Smooth muscle cell (in vitro differentiated cells): Measurements from ENCODE around the gene JKAMP. TPM values are rescaled to one million over a fixed set of nuclear protein-coding genes. Genes with fewer than 3 reads are reported as not detected.
A peak's percentile ranks its signal among the peaks of the same experiment; 100 is the strongest.

Source experiments
- DNase-seq: peaks from one replicate; lab custom pipeline; 2025; ENCODE audit not compliant: unreplicated experiment; lab: John Stamatoyannopoulos, UW
- H2AFZ ChIP-seq: fragments of 200-600 bp; sonication (generic); 2 replicates; pipeline ENCODE4 v1.6.0; 2016; ENCODE audit warnings: antibody characterized with exemption, low read depth, mild to moderate bottlenecking
- H3F3A ChIP-seq: fragments of 200-600 bp; sonication (generic); 2 replicates; pipeline ENCODE4 v1.6.0; 2017; ENCODE audit warnings: antibody characterized with exemption, low read depth
- H3K27ac ChIP-seq: fragments of 200-600 bp; sonication (generic); 2 replicates; pipeline ENCODE4 v1.5.1; 2016; ENCODE audit warnings: low read depth, mild to moderate bottlenecking
- H3K27me3 ChIP-seq: fragments of 200-600 bp; sonication (generic); 2 replicates; pipeline ENCODE4 v1.6.1; 2016; ENCODE audit warnings: low read depth, mild to moderate bottlenecking
- H3K36me3 ChIP-seq: fragments of 200-600 bp; sonication (generic); 2 replicates; pipeline ENCODE4 v1.5.1; 2016; ENCODE audit warnings: low read depth
- H3K4me1 ChIP-seq: fragments of 200-600 bp; sonication (generic); 2 replicates; pipeline ENCODE4 v1.5.1; 2016; ENCODE audit warnings: low read depth
- H3K4me2 ChIP-seq: fragments of 200-600 bp; sonication (generic); 2 replicates; pipeline ENCODE4 v1.6.0; 2016; ENCODE audit warnings: mild to moderate bottlenecking
- H3K4me3 ChIP-seq: fragments of 200-600 bp; sonication (generic); 2 replicates; pipeline ENCODE4 v1.5.1; 2016; ENCODE audit warnings: mild to moderate bottlenecking
- H3K79me2 ChIP-seq: fragments of 200-600 bp; sonication (generic); 2 replicates; pipeline ENCODE4 v1.6.0; 2016; ENCODE audit warnings: low read depth, mild to moderate bottlenecking
- H3K9ac ChIP-seq: fragments of 200-600 bp; sonication (generic); 2 replicates; pipeline ENCODE4 v1.6.0; 2016; ENCODE audit warnings: low read depth
- H3K9me3 ChIP-seq: fragments of 200-600 bp; sonication (generic); replicated peaks from 2 replicates; pipeline ENCODE4 v1.5.1; 2016; ENCODE audit warnings: low read depth
- H4K20me1 ChIP-seq: fragments of 200-600 bp; sonication (generic); 2 replicates; pipeline ENCODE4 v1.6.0; 2016; ENCODE audit warnings: low read depth
- WGBS: methylation state at CpG from one replicate; pipeline ENCODE4 v1.1.7; 2016; ENCODE audit warnings: low lambda C conversion rate; 5-methylcytosine and 5-hydroxymethylcytosine counted together
- polyA plus RNA-seq: library from polyadenylated mRNA; unstranded; fragments of >200 nt; fragmentation: Nextera tagmentation; extraction: Ambion mirVana; gene quantifications from 2 replicates; pipeline ENCODE4 v1.2.1, GENCODE V29; 2016
- total RNA-seq: library from RNA; depleted of rRNA; stranded (reverse); fragments of >200 nt; gene quantifications from 2 replicates; pipeline ENCODE4 v1.2.3, GENCODE V29; 2014
- TF ChIP-seq, protein P1 (sequence below): fragments of 200-600 bp; sonication (generic); IDR thresholded peaks from 2 replicates; pipeline ENCODE4 v1.5.1; 2017; ENCODE audit warnings: borderline replicate concordance, mild to moderate bottlenecking, antibody characterized with exemption; ENCODE audit not compliant: insufficient read depth, poor library complexity, severe bottlenecking

JKAMP gene
- total and polyA plus RNA-seq, 2 experiments from 2014 or later: 81.2 to 147 TPM

DNA sequence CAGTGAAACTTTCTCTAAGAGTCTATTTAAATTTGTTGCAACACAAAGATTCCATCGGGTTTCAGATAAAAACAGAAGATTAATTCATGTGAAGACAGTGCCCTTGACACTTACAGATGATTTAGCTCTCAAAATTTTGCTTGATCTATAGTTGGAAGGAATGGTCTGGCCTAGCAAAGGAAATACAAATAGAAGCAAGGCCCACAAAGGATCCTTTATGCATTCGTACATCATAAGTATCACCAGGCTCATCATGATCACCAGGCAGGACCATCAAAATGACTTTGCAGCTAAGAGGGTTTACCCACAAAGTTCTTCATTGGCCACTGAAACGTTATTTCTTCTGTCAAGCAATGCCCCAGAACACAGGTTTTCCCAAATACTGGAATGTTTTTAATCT, 24.8 kb downstream of the JKAMP start:
- Histone ChIP-seq H3K36me3 (no peaks in the 10 kb centered on the region), H3K9ac (no peak overlapping the region), H4K20me1 (peaks cover 4% of the 10 kb centered on the region), H3K27me3 (no peaks in the 10 kb centered on the region), H3K9me3 (no peaks in the 10 kb centered on the region), H2AFZ (no peak overlapping the region), H3K27ac (no peak overlapping the region), H3K4me3 (no peak overlapping the region), H3K79me2 (no peaks in the 10 kb centered on the region), H3K4me1 (peaks cover 7% of the 10 kb centered on the region), H3K4me2 (no peak overlapping the region), H3F3A (peaks cover 13% of the 10 kb centered on the region)
- TF ChIP-seq, protein P1, sequence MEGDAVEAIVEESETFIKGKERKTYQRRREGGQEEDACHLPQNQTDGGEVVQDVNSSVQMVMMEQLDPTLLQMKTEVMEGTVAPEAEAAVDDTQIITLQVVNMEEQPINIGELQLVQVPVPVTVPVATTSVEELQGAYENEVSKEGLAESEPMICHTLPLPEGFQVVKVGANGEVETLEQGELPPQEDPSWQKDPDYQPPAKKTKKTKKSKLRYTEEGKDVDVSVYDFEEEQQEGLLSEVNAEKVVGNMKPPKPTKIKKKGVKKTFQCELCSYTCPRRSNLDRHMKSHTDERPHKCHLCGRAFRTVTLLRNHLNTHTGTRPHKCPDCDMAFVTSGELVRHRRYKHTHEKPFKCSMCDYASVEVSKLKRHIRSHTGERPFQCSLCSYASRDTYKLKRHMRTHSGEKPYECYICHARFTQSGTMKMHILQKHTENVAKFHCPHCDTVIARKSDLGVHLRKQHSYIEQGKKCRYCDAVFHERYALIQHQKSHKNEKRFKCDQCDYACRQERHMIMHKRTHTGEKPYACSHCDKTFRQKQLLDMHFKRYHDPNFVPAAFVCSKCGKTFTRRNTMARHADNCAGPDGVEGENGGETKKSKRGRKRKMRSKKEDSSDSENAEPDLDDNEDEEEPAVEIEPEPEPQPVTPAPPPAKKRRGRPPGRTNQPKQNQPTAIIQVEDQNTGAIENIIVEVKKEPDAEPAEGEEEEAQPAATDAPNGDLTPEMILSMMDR: no peak
- DNase-seq: no peak
- WGBS: 93% methylated on average over 3 of the region's 3 CpGs

DNA sequence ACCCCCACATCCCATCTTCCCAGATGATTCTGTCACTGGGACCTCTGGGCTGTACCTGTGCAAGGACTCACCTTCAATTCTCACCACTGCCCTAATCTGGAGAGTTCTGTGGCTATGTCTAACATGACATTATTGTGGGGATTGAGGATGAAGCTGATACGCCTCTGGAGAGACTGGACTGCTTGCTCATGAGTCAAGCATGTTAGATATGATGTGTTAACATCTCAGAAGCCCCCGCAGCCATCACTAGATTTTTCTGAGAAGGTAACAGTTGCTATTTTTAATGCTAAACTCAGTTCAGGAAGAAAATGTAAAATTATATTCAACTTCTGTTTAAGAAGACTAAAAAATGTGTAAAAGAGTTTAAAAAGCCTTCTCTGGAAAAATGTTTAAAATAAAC, 25.7 kb downstream of the JKAMP start:
- WGBS: 36% methylated on average over 2 of the region's 2 CpGs

DNA sequence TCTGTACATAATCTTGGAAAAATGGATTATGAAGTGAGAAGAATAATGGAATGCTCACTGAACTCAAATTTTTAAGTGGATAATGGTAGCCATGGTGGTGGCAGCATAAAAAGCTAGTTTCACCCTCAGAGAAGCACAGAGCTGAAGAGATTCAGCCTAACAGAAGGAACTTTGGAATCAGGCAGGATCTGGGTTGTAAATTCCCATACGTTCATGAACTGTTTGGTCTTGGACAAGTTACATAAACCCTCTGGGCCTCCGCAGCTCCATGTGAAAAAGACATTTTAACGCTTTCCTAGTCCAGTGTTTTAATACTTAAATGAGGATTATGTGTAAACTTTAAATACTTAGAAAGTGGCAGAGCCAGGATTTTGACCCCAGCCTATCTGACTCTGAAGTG, 26.6 kb downstream of the JKAMP start:
- no peaks in the 10 kb centered on the region for H3K79me2 ChIP-seq
- TF ChIP-seq, protein P1: no peak
- no peak overlapping the region for H3K4me2 ChIP-seq
- 29% methylated on average over 3 of the region's 3 CpGs for WGBS
- no peak overlapping the region for H2AFZ ChIP-seq
- H4K20me1 ChIP-seq: no peaks in the 10 kb centered on the region
- no peak for DNase-seq
- H3K27ac ChIP-seq: no peak overlapping the region
- H3F3A ChIP-seq: peaks cover 13% of the 10 kb centered on the region
- H3K9ac ChIP-seq: no peak overlapping the region
- H3K36me3 ChIP-seq: no peaks in the 10 kb centered on the region
- H3K9me3 ChIP-seq: no peaks in the 10 kb centered on the region
- no peaks in the 10 kb centered on the region for H3K27me3 ChIP-seq
- H3K4me3 ChIP-seq: no peak overlapping the region
- H3K4me1 ChIP-seq: peaks cover 7% of the 10 kb centered on the region

More for the DNA sequence above, 25.7 kb downstream of the JKAMP start:
- H3K4me1 ChIP-seq: peaks cover 7% of the 10 kb centered on the region
- H4K20me1 ChIP-seq: no peaks in the 10 kb centered on the region
- no peak overlapping the region for H2AFZ ChIP-seq
- no peaks in the 10 kb centered on the region for H3K36me3 ChIP-seq
- H3K9me3 ChIP-seq: no peaks in the 10 kb centered on the region
- H3K4me3 ChIP-seq: no peak overlapping the region
- no peak overlapping the region for H3K4me2 ChIP-seq
- H3K27me3 ChIP-seq: no peaks in the 10 kb centered on the region
- H3K79me2 ChIP-seq: no peaks in the 10 kb centered on the region
- H3F3A ChIP-seq: peaks cover 13% of the 10 kb centered on the region
- DNase-seq: no peak
- TF ChIP-seq, protein P1: no peak
- H3K9ac ChIP-seq: no peak overlapping the region
- H3K27ac ChIP-seq: no peak overlapping the region

DNA sequence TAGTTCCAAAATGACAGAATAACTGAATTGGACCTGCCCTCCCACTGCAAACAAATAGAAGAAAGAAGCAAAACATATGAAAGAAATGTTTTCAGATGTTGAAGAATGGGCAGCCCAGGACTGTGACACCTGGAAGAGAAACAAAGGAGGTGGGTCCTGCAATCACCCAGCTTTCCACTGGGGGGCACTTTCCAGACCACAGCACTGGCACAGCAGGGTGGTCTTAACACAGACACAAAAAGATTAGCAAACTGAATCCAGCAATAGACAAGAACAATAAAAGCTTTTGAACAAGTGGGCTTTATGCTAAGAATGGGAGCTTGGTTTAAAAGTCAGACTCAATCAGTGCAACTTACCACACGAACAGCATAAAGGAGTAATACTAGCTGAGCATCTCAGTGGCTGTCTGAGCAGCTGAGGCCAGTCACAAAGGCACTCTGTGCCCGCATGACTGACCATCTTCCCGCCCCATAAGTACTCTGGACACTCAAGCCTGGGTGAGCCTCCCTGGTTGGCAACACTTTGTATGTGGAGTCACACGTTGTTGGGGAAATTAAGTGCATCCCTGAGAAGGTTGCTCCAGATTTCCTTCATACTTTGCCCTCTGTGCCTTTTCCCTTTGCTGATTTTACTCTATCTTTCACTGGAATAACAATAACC, 27.7 kb downstream of the JKAMP start:
- H3K9me3 ChIP-seq: no peaks in the 10 kb centered on the region
- H3F3A ChIP-seq: peaks cover 13% of the 10 kb centered on the region
- H3K36me3 ChIP-seq: no peaks in the 10 kb centered on the region
- H3K79me2 ChIP-seq: no peaks in the 10 kb centered on the region
- H3K27me3 ChIP-seq: no peaks in the 10 kb centered on the region
- no peak overlapping the region for H3K9ac ChIP-seq
- H3K4me2 ChIP-seq: no peak overlapping the region
- no peak overlapping the region for H3K27ac ChIP-seq
- H2AFZ ChIP-seq: no peak overlapping the region
- H4K20me1 ChIP-seq: no peaks in the 10 kb centered on the region
- 84% methylated on average over 4 of the region's 4 CpGs for WGBS
- DNase-seq: no peak
- no peak overlapping the region for H3K4me3 ChIP-seq
- peaks cover 7% of the 10 kb centered on the region for H3K4me1 ChIP-seq
- TF ChIP-seq, protein P1: peak; percentile 44
